VCaP (cell line): Measurements from ENCODE around the gene UST.

Experiments used
- H3K27ac ChIP-seq: fragments of 450-650 bp; 2 replicates; pipeline ENCODE4 v1.5.1; 2017
- TF ChIP-seq, protein P1 (sequence below): fragments of 450-650 bp; conservative IDR thresholded peaks from 2 replicates; pipeline ENCODE4 v1.5.1; 2017; ENCODE audit warnings: mild to moderate bottlenecking, moderate library complexity

Gene UST

DNA sequence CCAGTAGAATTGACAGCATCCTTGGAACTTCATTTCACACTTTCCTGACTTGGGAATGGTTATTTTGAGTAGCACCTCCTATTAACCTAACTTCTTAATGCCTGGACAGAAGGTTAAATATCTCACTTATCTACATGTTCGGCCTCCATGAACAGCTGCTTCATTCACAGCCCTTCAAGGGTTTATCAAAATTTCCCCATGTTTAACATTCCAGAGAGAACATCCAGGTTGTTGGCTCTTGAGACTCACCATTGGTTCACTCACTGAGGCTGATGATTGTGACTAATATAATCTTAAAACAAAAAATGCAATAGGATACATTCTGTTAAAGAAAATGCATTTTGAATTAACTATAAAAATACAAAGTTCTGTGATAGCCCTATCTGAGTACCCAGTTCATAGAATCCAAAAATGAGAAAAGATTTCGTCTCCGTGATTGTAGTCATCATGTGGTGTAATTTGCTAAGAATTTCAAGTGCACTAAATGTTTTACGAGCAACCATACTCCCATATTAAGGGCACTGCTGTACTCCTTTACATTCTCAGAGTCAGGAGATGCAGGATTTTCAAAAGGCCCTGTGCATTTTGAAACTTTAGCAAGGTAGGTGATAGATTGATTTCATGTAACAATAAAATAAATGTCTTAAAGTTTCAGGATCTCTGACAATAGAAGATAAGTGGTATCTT lies 310.1 kb downstream of the UST start:
- peak overlapping the region; percentile 93 for H3K27ac ChIP-seq
- TF ChIP-seq, protein P1, sequence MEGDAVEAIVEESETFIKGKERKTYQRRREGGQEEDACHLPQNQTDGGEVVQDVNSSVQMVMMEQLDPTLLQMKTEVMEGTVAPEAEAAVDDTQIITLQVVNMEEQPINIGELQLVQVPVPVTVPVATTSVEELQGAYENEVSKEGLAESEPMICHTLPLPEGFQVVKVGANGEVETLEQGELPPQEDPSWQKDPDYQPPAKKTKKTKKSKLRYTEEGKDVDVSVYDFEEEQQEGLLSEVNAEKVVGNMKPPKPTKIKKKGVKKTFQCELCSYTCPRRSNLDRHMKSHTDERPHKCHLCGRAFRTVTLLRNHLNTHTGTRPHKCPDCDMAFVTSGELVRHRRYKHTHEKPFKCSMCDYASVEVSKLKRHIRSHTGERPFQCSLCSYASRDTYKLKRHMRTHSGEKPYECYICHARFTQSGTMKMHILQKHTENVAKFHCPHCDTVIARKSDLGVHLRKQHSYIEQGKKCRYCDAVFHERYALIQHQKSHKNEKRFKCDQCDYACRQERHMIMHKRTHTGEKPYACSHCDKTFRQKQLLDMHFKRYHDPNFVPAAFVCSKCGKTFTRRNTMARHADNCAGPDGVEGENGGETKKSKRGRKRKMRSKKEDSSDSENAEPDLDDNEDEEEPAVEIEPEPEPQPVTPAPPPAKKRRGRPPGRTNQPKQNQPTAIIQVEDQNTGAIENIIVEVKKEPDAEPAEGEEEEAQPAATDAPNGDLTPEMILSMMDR = no peak

DNA sequence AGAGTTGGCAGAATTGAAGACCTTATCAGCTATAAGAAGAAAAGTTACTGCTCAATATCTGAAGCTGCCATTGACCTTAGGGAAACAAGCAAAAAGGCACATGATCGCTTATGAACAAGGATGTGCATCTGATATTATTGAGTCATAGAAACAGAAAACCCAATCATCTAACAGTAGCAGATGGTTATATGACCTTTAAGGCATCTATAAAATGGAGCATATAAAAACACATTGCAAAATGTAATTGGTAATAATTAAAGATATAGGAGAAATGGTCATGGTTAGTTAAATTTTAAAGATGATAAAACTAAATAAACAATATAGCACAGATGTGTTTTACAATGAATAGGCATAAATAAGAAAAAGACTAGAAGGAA lies 310.6 kb downstream of the UST start:
- H3K27ac ChIP-seq = peak overlapping the region; percentile 93
- TF ChIP-seq, protein P1 = no peak

DNA sequence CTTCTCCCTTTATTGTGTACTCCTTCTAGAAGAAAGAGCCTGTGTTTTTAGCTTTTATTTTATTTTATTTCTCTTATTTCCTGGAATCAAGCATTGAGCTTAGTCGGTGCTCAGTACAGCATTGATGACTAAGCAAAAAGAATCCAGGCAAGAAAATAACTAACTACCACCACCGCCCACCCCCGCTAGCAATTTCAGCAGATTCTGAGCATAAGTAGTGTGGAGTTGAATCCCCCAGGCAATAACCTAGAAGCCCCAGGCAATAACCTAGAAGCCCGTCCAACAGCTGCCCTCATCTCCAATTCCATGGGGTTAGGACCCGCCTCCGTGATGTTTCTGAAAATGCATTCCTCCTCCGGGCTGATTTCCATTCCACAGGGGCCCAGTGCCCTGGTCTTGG lies 312.7 kb downstream of the UST start:
- TF ChIP-seq, protein P1 = no peak
- H3K27ac ChIP-seq = peak overlapping the region; percentile 93

DNA sequence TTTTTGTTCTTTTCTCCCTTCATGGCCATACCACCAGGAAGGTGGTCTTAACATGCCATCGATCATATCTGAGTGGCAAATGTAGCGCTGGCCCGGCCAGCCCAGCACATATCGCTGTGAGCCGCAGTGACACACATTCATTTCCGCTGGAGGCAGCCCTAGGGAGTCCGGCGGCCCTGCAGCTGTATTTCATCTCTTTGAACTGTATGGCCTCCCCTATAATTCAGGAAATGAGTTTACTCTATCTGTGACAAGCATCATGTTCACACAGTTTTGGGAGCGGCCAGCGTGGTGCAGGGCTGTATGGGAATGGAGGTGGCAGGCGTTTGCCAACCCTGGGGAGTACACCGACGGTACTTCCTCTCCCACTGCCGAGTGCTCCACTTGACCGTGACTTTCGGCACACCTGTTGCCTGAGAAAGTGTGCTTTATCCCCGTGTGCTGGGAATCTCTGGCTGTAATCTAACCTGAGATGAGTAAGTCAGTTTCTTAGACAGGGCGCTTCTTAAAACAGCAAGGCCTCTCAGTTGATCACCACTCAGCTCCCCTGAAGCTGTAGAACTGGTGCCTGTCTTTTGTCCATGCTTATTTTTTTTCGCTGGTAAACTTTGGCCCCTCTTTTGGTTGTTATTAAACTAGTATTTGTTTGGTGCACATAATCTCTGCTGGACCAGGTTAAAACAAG lies 313.6 kb downstream of the UST start:
- H3K27ac ChIP-seq = peak overlapping the region; percentile 93
- TF ChIP-seq, protein P1 = no peak

DNA sequence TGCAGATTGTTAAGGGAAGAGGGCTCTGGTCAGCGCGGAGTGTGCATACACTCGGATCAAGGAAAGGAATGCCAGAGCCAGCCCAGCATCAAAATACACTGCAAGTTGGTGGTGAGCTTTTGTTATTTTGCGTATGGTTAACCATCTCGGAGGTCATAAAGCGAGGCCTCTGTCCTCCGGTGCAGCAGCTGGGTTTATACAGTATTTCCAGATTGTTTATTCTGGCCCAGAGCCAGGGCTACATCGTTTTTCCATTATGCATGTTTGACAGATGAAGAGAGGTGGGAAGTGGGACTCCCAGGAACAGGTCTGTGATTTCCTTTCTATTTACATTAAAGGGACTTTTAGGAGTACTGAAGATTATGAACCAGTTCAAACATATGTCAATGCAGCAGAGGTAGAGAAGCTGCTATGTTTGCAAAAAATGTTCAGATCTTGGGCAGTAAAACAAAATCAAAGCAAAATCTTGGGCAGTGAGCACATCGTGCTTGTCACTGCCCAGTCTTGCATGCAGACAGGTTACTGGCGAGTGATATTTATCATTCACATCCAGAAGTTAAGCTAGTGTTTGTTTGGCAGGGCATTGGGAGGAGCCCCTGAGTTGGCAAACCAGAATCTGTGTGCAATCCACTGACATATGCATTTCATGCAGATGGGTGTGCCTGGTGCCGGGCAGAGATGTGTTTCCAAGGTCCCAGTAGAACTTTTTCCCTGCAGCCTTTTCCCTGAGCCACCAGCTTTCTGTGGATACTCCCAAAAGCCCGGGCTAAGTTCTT lies 314.3 kb downstream of the UST start:
- peak overlapping the region; percentile 93 for H3K27ac ChIP-seq
- TF ChIP-seq, protein P1 = no peak

DNA sequence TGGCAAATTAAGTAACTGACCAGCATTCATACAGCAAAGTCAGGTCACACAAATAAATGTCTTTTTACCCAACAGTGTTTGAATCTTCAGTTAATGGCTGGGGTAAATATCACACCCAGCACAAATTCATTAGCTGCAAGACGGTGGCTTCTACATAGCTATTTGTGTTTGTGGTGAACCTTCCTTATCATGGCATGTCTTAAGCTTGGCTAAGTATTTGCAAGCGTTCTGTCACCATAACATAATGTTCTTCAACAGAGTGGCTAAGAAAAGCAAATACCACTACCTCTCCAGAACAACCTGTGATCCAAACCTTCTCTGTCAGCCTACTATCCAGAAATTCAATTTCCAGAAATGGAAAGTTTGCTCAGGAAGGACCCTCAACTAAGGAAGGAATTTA lies 315.1 kb downstream of the UST start:
- peak overlapping the region; percentile 93 for H3K27ac ChIP-seq
- TF ChIP-seq, protein P1 = no peak

DNA sequence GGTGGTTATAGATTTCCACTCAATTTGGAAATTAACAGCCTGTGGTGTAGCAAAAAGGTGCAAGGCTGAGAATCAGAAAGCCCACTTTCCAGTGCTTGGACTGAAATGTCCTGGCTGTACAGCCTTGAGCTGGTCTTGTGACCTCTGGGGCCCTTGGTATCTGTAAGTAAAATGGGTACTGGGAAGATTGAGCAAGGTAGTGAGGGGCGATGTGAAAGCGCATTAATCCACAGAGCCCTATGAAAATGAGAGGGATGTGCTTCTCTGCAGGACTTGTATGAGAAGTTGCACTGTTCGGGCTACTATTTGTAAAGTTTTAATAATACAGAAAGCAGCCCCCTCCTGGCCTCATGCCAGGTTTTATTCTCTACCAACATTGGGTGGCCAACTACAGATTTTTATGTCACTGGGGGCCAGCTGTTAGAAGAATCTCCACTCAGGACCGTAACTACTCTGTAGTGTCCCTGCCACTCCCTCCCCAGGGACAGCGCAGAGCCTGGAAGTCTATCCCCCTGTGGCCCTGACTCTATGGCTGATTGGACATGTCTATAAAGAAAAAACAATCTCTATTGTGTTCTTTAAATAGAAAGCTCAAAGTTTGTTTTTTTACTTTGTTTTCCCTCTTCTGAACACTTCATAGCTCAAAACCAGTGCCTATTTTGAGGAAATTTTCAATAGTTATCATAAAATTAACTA lies 316.0 kb downstream of the UST start:
- TF ChIP-seq, protein P1 = no peak

More for the DNA sequence above, 316.0 kb downstream of the UST start:
- H3K27ac ChIP-seq = peak overlapping the region; percentile 93
